SH-SY5Y (cell line): Measurements from ENCODE around the gene FUBP1.

Experiments used
- GATA2 ChIP-seq: IDR thresholded peaks from 2 replicates; pipeline ENCODE4 v1.6.1; 2011; ENCODE audit warnings: mild to moderate bottlenecking, low read depth, low read length
- GATA3 ChIP-seq: IDR thresholded peaks from 2 replicates; pipeline ENCODE4 v1.6.1; 2011; ENCODE audit warnings: low read depth, mild to moderate bottlenecking, low read length, moderate library complexity

GRCh38 chr1:77983997-77984355 lies 5.1 kb upstream of the FUBP1 start:
- TF ChIP-seq GATA3 = no peak
- no peak for TF ChIP-seq GATA2
